ENCODE data around the gene TTLL5.

Gene TTLL5

DNA sequence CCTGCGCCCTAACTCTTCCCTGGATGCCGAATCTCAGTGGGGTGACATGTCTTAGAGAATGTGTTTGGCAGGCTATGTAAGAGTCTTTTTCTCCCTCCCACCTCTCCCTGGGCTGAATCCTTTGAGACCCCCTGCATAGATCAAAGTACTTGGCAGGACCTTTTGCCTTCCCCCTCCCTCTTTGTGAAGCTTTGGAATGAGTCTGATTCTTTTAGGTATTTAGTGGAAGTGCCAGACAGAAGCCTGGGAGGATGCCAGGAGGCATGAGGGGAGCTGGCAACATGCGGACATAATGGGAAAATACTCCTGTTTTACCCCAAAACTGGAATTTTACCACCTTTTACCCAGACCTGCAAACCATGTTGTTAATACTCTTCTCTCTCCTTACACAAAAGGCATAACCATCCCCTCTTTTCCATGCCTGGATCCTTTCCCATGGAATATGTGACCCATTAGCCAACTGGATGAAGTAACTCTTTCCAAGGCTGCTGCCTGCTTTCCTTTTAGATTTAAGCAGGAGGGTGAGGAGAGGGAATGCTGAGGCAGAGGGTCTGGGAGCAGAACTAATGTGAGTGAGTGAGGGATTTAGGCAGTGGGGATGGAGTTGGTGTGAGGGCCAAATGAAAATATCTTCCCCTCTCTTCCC lies 41.7 kb downstream of the TTLL5 start:
- DNase-seq = peak; percentile 7

GRCh38 chr14:75703467-75703866 lies 42.4 kb downstream of the TTLL5 start:
- no peak for DNase-seq

GRCh38 chr14:75705014-75705413 lies 44.0 kb downstream of the TTLL5 start:
- DNase-seq = no peak

- DNase-seq = peak; percentile 74
These were observed 48.3 kb downstream of the TTLL5 start for GRCh38 chr14:75709207-75709812.

DNA sequence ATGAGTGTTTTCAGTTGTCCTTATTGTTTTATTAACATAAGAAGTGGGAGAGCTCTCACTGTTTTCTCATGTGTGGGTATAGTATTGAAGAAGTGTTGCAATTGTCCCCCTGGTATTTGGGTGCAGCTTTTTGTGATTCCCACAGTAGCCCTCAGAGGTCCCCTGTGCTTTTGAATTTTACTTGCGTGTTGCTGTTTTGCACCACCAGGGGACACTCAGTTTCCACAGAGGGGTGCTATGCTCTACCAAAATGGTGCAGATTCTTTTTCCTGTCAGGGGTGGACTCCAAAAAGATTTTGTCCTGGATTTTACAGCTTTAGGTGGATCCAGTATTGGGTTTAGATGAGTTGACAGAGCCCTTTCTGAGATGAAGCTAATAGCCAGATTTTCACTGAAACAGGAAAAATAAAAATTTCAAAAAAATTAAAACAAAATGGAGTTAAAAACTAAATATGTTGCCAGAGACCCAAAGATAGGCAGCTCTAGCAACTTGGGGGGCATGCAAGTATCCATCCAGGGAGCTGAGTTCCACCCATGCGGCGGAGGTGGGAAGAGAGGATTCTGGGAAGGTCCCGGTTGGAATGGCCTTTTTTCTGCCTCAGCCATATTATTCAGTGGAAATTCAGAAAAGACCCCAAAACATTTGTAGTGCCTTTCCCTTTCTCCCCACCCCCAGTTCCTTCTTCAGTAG lies 50.2 kb downstream of the TTLL5 start:
- peak; percentile 70 for DNase-seq

DNA sequence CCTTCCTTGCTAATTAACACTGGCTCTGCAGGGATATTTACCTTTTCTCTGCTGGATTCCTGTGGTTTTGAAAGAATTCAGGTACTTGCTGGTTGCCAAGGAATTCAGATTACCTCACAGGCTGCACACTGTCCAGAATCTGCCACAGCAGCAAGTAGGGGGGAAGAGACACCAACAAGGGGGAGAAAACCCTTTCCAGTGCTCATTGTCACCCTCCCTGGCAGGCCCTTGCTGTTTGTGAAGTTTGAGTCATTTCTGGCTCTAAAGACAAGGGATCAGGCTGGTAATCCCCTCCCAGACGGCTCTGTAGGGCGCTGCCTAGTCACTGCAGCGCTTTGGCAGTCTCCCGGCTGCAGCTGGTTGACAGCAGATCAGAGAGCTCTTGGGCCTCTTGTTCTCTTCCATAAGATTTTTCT lies 50.8 kb downstream of the TTLL5 start:
- DNase-seq = peak; percentile 93

DNA sequence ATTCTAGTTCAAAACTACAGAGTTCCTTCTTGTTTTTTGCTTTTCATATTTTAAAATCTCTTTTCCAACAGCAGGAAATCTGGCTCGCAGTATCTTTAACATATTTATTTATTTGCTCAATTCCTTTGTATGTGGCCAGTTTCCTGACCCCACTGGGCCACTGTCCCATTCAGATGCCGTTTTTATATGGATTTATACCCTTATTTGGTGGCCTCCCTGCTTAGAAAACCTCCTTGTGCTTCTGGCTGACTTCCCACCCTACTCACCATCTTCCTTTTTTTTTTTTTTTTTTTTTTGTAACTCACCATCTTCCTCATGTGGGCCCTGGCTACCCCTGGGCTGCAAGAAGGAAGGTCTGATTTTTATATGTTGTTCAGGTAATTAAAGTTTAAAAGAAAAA lies 53.9 kb downstream of the TTLL5 start:
- DNase-seq = peak; percentile 34

- DNase-seq = peak; percentile 83
These were observed 55.1 kb downstream of the TTLL5 start for GRCh38 chr14:75715926-75716780.

DNA sequence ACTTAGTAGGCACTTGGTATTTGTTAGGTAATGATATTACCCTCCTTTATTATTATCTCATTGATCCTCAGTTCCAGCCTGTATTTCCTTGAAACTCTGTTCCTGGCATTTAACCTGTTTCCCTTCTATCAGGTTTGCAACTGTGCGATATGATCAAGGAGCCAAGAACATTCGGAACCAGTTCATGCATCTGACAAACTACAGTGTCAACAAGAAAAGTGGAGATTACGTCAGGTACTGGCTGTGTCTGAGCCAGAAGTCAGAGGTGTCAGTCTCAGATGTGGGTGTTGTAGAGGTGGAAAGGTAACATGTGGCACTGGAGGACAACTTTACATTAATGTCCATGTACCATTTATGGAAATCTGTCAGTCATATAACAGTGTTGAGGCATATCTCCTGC lies 56.7 kb downstream of the TTLL5 start:
- DNase-seq = no peak

DNA sequence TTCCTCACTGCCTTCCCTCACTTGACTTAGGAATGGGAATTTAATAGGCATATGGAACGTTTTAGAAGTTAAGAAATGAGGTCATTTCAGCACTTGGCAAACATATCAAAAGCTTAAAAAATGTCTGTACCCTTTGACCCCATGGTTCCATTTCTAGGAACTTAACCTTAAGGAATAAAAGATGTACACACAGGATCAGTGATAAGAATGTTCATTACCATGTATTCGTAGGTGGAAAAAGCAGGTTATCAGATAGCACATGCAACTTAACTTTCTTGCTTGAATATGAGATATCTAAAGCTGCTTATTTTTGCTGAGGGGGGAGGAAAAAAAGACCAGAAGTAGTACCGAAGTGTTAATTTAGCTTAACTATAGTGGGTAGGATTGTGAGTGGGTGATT lies 57.2 kb downstream of the TTLL5 start:
- no peak for DNase-seq

GRCh38 chr14:75720116-75720515 lies 59.1 kb downstream of the TTLL5 start:
- DNase-seq = no peak

DNA sequence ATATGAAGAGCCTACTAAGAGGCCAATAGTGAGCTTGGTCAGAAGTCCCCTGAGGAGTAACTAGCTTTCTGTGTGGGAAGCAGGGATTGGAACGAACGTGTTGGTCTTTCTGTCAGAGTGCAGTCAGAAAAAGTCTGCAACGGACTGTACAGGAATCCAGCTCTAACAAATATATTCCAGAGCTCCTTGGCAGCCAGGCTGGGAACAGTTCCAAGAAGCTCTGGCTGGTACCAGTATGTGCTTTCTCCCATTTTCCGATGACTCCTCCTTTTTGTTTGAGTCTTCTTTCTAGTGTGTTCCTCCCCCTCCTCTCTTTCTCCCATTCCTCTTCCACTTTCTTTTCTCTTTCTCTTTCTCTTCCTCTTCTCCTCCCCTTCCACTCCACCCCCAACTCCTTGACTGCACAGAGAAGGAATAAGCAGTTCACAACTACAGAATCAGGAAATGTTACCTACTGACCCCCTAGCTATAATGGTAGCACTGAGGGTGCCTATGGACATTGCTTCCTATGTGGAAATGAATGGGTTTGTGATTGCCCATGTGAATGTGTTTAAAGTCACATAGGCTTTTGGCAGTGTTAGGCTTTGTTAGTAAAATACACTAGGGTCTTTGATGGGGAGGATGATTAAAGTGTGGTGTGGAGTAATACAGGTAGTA lies 59.9 kb downstream of the TTLL5 start:
- DNase-seq = peak; percentile 53

- no peak for DNase-seq
These were observed 62.7 kb downstream of the TTLL5 start for GRCh38 chr14:75723716-75724115.

GRCh38 chr14:75724414-75725204 lies 63.6 kb downstream of the TTLL5 start:
- DNase-seq = no peak

- no peak for DNase-seq
These were observed 64.4 kb downstream of the TTLL5 start for GRCh38 chr14:75725481-75725880.

GRCh38 chr14:75726321-75726720 lies 65.3 kb downstream of the TTLL5 start:
- DNase-seq = no peak

- DNase-seq = no peak
These were observed 66.1 kb downstream of the TTLL5 start for GRCh38 chr14:75727124-75727523.

DNA sequence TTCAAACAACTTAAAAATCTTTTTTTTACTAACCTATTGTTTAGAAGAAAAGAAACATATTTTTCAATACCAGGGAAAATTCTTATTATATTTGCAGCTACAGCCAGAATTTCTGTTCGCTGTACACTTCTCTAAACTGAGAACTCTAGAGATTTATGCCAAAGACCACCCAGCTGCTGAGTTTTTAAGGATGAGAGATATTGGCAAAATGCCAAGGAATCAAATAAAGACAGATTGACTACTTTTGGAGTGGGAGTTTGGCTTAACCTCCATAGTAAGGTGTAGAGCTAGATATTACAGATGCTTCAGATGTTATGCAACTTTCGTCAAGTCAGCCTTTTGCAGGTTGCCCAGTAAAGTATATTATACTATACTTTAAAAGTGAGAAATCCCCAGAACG lies 71.8 kb downstream of the TTLL5 start:
- DNase-seq = no peak

DNA sequence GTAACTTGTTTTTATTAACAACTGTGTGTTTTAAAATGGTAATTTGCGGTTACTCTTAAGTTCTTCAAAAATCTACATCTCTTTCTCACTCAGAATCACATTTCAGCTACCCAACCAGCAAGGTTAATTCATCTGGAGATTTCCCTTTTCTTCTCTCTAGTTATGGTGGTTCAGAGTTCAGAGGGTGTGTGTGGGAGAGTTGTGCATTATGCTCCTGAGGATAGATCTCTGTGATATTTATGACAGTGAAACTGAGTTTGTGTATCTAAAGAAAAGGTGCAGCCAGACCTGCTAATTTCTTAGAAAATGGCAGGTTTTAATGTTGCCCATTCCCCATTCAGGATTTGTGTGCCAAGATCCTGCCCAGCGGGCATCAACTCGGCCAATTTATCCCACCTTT lies 73.8 kb downstream of the TTLL5 start:
- no peak for DNase-seq

DNA sequence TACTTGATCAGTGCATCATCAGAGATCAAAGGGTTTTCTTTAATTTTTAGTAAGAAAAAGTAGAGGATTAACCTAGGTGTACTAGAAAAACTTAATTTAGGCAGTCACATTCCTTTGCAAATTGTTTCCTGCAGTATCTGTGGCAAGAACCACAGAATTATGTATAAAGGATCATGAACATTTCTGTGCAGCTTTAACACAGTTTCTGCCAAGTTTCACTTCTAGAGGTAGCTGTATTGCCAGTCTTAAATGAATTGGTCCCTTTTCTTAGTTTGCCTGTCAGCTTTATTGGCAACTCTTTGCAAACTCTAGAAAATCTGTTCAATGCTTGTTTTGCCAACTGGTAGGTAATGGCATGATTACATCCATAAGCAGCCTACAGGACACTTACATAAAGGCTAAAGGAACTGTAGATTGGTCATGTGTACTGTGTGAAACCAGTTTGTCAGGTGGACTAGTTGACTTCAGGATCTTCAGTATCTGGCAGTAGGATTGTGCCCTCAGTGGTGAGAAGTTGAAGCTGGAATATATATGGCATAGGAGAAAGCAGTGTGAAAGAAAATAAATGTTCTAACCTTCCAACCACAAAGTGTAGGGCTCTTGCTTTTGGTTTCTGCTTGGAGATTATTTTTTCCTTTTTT lies 75.9 kb downstream of the TTLL5 start:
- DNase-seq = no peak

GRCh38 chr14:75738192-75738591 lies 77.1 kb downstream of the TTLL5 start:
- peak; percentile 26 for DNase-seq
